Ishikawa (cell line): Measurements from ENCODE around the gene NRAS.

ENCODE experiments used
- CEBPB ChIP-seq: IDR thresholded peaks from 2 replicates; pipeline ENCODE4 v1.6.1; 2012
- CREB1 ChIP-seq: IDR thresholded peaks from 2 replicates; pipeline ENCODE4 v1.6.1; 2012; ENCODE audit warnings: low read depth
- EGR1 ChIP-seq: IDR thresholded peaks from 2 replicates; pipeline ENCODE4 v1.6.1; 2012
- EP300 ChIP-seq: IDR thresholded peaks from 2 replicates; pipeline ENCODE4 v1.6.1; 2012; ENCODE audit warnings: borderline replicate concordance
- NFIC ChIP-seq: IDR thresholded peaks from 2 replicates; pipeline ENCODE4 v1.6.1; 2012
- RAD21 ChIP-seq: IDR thresholded peaks from 2 replicates; pipeline ENCODE4 v1.6.1; 2012; ENCODE audit warnings: low read depth
- REST ChIP-seq: IDR thresholded peaks from 2 replicates; pipeline ENCODE4 v1.6.1; 2012; ENCODE audit warnings: low read depth, mild to moderate bottlenecking
- TAF1 ChIP-seq: IDR thresholded peaks from 2 replicates; pipeline ENCODE4 v1.6.1; 2012; ENCODE audit warnings: low read depth, mild to moderate bottlenecking
- TCF12 ChIP-seq: IDR thresholded peaks from 2 replicates; pipeline ENCODE4 v1.6.1; 2012; ENCODE audit warnings: low read depth
- TEAD4 ChIP-seq: IDR thresholded peaks from 2 replicates; pipeline ENCODE4 v1.6.1; 2012
- USF1 ChIP-seq: IDR thresholded peaks from 2 replicates; pipeline ENCODE4 v1.6.1; 2012
- YY1 ChIP-seq: IDR thresholded peaks from 2 replicates; pipeline ENCODE4 v1.6.1; 2012; ENCODE audit warnings: low read depth
- ZBTB7A ChIP-seq: IDR thresholded peaks from 2 replicates; pipeline ENCODE4 v1.6.1; 2012; ENCODE audit warnings: low read depth
- TF ChIP-seq, protein P1 (sequence below): IDR thresholded peaks from 2 replicates; pipeline ENCODE4 v1.6.1; 2012

The NRAS gene

GRCh38 chr1:114741963-114742746, 25.6 kb upstream of the NRAS start:
- TF ChIP-seq EP300 (no peak), TAF1 (no peak), TEAD4 (no peak), CEBPB (no peak), USF1 (no peak), RAD21 (no peak), YY1 (no peak)

- no peak for TF ChIP-seq ZBTB7A
- no peak for TF ChIP-seq TCF12
- TF ChIP-seq CEBPB: no peak
- TF ChIP-seq, protein P1, sequence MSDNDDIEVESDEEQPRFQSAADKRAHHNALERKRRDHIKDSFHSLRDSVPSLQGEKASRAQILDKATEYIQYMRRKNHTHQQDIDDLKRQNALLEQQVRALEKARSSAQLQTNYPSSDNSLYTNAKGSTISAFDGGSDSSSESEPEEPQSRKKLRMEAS: no peak
- TF ChIP-seq YY1: no peak
- no peak for TF ChIP-seq EP300
- TF ChIP-seq REST: no peak
- TF ChIP-seq RAD21: no peak
- TF ChIP-seq CREB1: no peak
- TF ChIP-seq USF1: no peak
Observed at GRCh38 chr1:114740331-114740730, 23.8 kb upstream of the NRAS start.

DNA sequence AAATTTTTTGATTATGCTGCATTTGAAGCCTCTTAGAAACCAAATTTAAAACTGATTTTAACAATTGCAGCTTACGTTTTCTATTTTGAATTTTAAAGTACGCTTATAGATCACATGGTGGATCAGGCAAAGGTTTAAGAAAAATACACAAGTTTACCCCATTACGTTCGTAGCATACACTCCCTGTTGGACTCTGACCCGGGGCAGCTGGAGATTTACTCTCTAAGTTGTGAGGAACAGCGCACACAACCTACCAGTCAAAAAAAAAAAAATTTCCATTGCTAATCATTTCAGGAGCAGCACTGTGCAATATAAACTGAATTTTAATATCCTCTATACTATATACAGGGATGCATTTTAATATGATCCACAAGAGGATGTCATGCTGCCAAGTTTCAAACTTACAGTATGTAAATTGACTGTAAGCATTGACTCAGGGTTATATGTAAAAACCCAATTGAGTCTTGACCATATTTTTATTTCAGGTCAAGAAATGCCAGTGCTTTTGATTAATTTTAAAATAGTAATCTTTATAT, 20.8 kb upstream of the NRAS start:
- TF ChIP-seq CREB1 (no peak), USF1 (no peak), ZBTB7A (no peak), TAF1 (no peak), EP300 (no peak), CEBPB (no peak), EGR1 (no peak), TEAD4 (no peak)
- TF ChIP-seq, protein P1: no peak

GRCh38 chr1:114735479-114735878, 18.9 kb upstream of the NRAS start:
- no peak for TF ChIP-seq NFIC
- TF ChIP-seq, protein P1: no peak
- no peak for TF ChIP-seq RAD21
- no peak for TF ChIP-seq ZBTB7A
- TF ChIP-seq TEAD4: no peak
- TF ChIP-seq CEBPB: no peak
- TF ChIP-seq TCF12: no peak
- no peak for TF ChIP-seq YY1
- no peak for TF ChIP-seq EP300
- no peak for TF ChIP-seq TAF1
- TF ChIP-seq CREB1: no peak
- TF ChIP-seq USF1: no peak

DNA sequence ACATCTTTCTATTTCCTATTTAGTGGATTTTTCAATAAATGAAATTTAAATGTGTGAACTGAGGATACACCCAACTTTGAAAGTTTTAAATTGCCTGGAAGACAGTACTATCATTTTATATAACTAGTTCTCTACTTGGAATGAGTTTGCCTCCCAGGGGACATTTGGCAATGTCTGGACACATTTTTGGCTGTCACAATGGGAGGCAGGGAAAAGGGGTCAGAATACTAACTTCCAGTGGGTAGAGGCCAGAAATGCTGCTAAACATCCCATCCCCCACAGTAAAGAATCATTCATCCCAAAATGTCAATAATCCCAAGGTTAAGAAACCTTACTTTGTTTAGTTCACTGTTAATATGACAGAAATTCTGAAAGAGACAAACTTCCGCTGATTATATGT, 13.2 kb upstream of the NRAS start:
- TF ChIP-seq EGR1 (no peak), CEBPB (no peak), USF1 (no peak), TCF12 (no peak), NFIC (no peak), ZBTB7A (no peak), CREB1 (no peak), RAD21 (no peak), TAF1 (no peak), TEAD4 (no peak), YY1 (no peak), EP300 (no peak), REST (no peak)
- TF ChIP-seq, protein P1: no peak
